ACC112 (cell line): ENCODE measurements around the gene RPGRIP1.
"Not testable (repeated sequence)": the region's sequence is repeated elsewhere in the genome, so short reads cannot be mapped to it uniquely, and the experiment has no call there.

ENCODE experiments used
- H2AFZ ChIP-seq: fragments of 200-600 bp; sonication (generic); one replicate; pipeline ENCODE4 v1.6.0; 2017; ENCODE audit warnings: antibody characterized with exemption, low read length; ENCODE audit not compliant: unreplicated experiment
- H3K27ac ChIP-seq: fragments of 200-600 bp; sonication (generic); 2 replicates; pipeline ENCODE4 v1.5.1; 2014; ENCODE audit warnings: low read depth, mild to moderate bottlenecking, antibody characterized with exemption, low read length, moderate library complexity
- H3K27me3 ChIP-seq: fragments of 200-600 bp; sonication (generic); 2 replicates; pipeline ENCODE4 v1.6.1; 2014; ENCODE audit warnings: mild to moderate bottlenecking, antibody characterized with exemption, low read length, moderate library complexity, mixed read lengths; ENCODE audit not compliant: insufficient read depth
- H3K36me3 ChIP-seq: fragments of 200-600 bp; sonication (generic); 2 replicates; pipeline ENCODE4 v1.6.1; 2016; ENCODE audit warnings: mild to moderate bottlenecking, antibody characterized with exemption, low read length, moderate library complexity, mixed read lengths; ENCODE audit not compliant: insufficient read depth
- H3K4me1 ChIP-seq: fragments of 200-600 bp; sonication (generic); one replicate; pipeline ENCODE4 v1.6.1; 2016; ENCODE audit warnings: low read length, mixed read lengths; ENCODE audit not compliant: insufficient read depth, unreplicated experiment, control insufficient read depth
- H3K4me3 ChIP-seq: fragments of 200-600 bp; sonication (generic); 2 replicates; pipeline ENCODE4 v1.5.1; 2014; ENCODE audit warnings: mild to moderate bottlenecking, low read depth, low read length
- H3K79me2 ChIP-seq: fragments of 200-600 bp; sonication (generic); one replicate; pipeline ENCODE4 v1.6.0; 2016; ENCODE audit warnings: low read length; ENCODE audit not compliant: control insufficient read depth, unreplicated experiment, insufficient read depth

Gene RPGRIP1

GRCh38 chr14:21272661-21273060 is 7.2 kb upstream of the RPGRIP1 start:
- not testable (repeated sequence) for H3K4me1 ChIP-seq, H3K36me3 ChIP-seq, H3K27me3 ChIP-seq, H3K27ac ChIP-seq, H3K4me3 ChIP-seq, H2AFZ ChIP-seq
- H3K79me2 ChIP-seq, result peaks cover 16% of the 10 kb centered on the region

GRCh38 chr14:21275261-21275858 is 4.5 kb upstream of the RPGRIP1 start:
- Histone ChIP-seq H3K4me1 (no peaks in the 10 kb centered on the region), H3K4me3 (no peak overlapping the region), H2AFZ (no peak overlapping the region), H3K27me3 (no peaks in the 10 kb centered on the region), H3K36me3 (no peaks in the 10 kb centered on the region), H3K27ac (no peak overlapping the region), H3K79me2 (no peaks in the 10 kb centered on the region)

- Histone ChIP-seq H3K27ac (peak overlapping the region; percentile 49; the same call in 1 of the 2 replicates), H3K79me2 (no peaks in the 10 kb centered on the region), H3K27me3 (no peaks in the 10 kb centered on the region), H2AFZ (no peak overlapping the region), H3K4me3 (no peak overlapping the region), H3K36me3 (no peaks in the 10 kb centered on the region), H3K4me1 (no peaks in the 10 kb centered on the region)
Observed at GRCh38 chr14:21278632-21279031, 1.3 kb upstream of the RPGRIP1 start.

GRCh38 chr14:21281917-21282316 is 2.0 kb downstream of the RPGRIP1 start:
- not testable (repeated sequence) for H2AFZ ChIP-seq, H3K27me3 ChIP-seq, H3K36me3 ChIP-seq, H3K27ac ChIP-seq, H3K79me2 ChIP-seq, H3K4me1 ChIP-seq, H3K4me3 ChIP-seq

- H3K27ac ChIP-seq, H3K36me3 ChIP-seq, H3K27me3 ChIP-seq, H3K4me1 ChIP-seq, H2AFZ ChIP-seq, H3K79me2 ChIP-seq, H3K4me3 ChIP-seq: not testable (repeated sequence)
Observed at GRCh38 chr14:21286516-21286915, 6.6 kb downstream of the RPGRIP1 start.

GRCh38 chr14:21287168-21287567 is 7.3 kb downstream of the RPGRIP1 start:
- H3K27ac ChIP-seq, result no peak overlapping the region
- H3K4me3 ChIP-seq, result no peak overlapping the region
- H3K27me3 ChIP-seq, result no peaks in the 10 kb centered on the region
- no peaks in the 10 kb centered on the region for H3K36me3 ChIP-seq
- H3K4me1 ChIP-seq, result no peaks in the 10 kb centered on the region
- no peaks in the 10 kb centered on the region for H3K79me2 ChIP-seq
- no peak overlapping the region for H2AFZ ChIP-seq

GRCh38 chr14:21294026-21294425 is 14.1 kb downstream of the RPGRIP1 start:
- H3K27me3 ChIP-seq, H2AFZ ChIP-seq, H3K4me3 ChIP-seq, H3K36me3 ChIP-seq, H3K79me2 ChIP-seq, H3K4me1 ChIP-seq, H3K27ac ChIP-seq: not testable (repeated sequence)

- Histone ChIP-seq H3K27me3 (peaks cover 10% of the 10 kb centered on the region), H3K79me2 (no peaks in the 10 kb centered on the region), H3K36me3 (no peaks in the 10 kb centered on the region), H2AFZ (no peak overlapping the region), H3K4me3 (no peak overlapping the region), H3K27ac (no peak overlapping the region), H3K4me1 (peaks cover 3% of the 10 kb centered on the region)
Observed at GRCh38 chr14:21298358-21298757, 18.5 kb downstream of the RPGRIP1 start.

- Histone ChIP-seq H3K79me2 (no peaks in the 10 kb centered on the region), H3K4me3 (no peak overlapping the region), H3K27ac (no peak overlapping the region), H3K36me3 (no peaks in the 10 kb centered on the region), H3K27me3 (peaks cover 10% of the 10 kb centered on the region), H2AFZ (no peak overlapping the region), H3K4me1 (peaks cover 3% of the 10 kb centered on the region)
Observed at GRCh38 chr14:21299562-21300130, 19.8 kb downstream of the RPGRIP1 start.

- Histone ChIP-seq H3K4me3 (peak overlapping the region; percentile 73), H3K27ac (no peak overlapping the region), H3K79me2 (no peaks in the 10 kb centered on the region), H3K4me1 (peaks cover 3% of the 10 kb centered on the region), H2AFZ (peak overlapping the region; percentile 82), H3K36me3 (no peaks in the 10 kb centered on the region), H3K27me3 (peaks cover 10% of the 10 kb centered on the region)
Observed at GRCh38 chr14:21300892-21301291, 21.0 kb downstream of the RPGRIP1 start.

- Histone ChIP-seq H3K36me3 (no peaks in the 10 kb centered on the region), H3K27me3 (peaks cover 12% of the 10 kb centered on the region), H3K4me3 (no peak overlapping the region), H3K4me1 (peaks cover 3% of the 10 kb centered on the region), H2AFZ (no peak overlapping the region), H3K79me2 (no peaks in the 10 kb centered on the region), H3K27ac (no peak overlapping the region)
Observed at GRCh38 chr14:21302013-21302835, 22.3 kb downstream of the RPGRIP1 start.
